C4-2B (cell line): Measurements from ENCODE around the gene UBFD1.

Source experiments
- ZFX ChIP-seq: fragments of 450-650 bp; IDR thresholded peaks from 2 replicates; pipeline ENCODE4 v1.6.1; 2017
- TF ChIP-seq, protein P1 (sequence below): fragments of 450-650 bp; conservative IDR thresholded peaks from 2 replicates; pipeline ENCODE4 v1.5.1; 2017; ENCODE audit warnings: mild to moderate bottlenecking

DNA sequence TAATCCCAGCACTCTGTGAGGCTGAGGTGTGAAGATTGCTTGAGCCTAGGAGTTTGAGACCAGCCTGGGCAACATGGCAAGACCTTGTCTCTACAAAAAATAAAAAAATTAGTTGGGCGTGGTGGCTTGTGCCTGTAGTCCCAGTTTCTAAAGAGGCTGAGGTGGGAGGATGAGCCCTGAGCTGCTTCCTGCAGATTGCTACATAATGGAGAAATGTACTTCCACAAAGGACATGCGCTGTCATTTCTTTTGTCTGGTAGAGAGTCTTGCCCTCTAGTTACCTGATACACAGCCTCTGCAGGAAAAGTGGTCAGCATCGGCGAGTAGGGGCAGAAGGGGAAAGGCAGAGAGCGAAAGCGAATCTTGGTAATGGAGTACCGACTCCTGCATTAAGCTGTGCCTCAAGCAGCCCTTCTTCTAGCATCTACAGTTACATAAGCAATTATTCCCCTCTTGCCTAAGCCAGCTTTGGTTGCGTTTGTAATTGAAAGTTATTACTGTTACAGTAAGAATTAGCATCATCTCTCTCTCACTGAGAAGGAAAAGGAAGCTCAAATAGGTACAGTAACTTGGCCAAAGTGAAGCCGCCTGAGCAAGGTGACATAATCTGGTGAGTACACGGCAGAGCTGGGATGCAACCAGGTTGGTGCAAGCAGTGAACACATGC is 28.8 kb upstream of the UBFD1 start:
- TF ChIP-seq, protein P1, sequence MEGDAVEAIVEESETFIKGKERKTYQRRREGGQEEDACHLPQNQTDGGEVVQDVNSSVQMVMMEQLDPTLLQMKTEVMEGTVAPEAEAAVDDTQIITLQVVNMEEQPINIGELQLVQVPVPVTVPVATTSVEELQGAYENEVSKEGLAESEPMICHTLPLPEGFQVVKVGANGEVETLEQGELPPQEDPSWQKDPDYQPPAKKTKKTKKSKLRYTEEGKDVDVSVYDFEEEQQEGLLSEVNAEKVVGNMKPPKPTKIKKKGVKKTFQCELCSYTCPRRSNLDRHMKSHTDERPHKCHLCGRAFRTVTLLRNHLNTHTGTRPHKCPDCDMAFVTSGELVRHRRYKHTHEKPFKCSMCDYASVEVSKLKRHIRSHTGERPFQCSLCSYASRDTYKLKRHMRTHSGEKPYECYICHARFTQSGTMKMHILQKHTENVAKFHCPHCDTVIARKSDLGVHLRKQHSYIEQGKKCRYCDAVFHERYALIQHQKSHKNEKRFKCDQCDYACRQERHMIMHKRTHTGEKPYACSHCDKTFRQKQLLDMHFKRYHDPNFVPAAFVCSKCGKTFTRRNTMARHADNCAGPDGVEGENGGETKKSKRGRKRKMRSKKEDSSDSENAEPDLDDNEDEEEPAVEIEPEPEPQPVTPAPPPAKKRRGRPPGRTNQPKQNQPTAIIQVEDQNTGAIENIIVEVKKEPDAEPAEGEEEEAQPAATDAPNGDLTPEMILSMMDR, result no peak
- no peak for TF ChIP-seq ZFX
